Loucy (cell line): ENCODE results near the gene LCE7A.

ENCODE experiments used
- H2AFZ ChIP-seq: fragments of 200-600 bp; sonication (generic); 2 replicates; pipeline ENCODE4 v1.6.0; 2016; ENCODE audit warnings: antibody characterized with exemption, mild to moderate bottlenecking, low read length, moderate library complexity
- H3F3A ChIP-seq: fragments of 200-600 bp; 2 replicates; pipeline ENCODE4 v1.6.0; 2016; ENCODE audit warnings: antibody characterized with exemption, low read depth, mild to moderate bottlenecking
- H3K27me3 ChIP-seq: fragments of 200-600 bp; sonication (generic); 2 replicates; pipeline ENCODE4 v1.6.1; 2014; ENCODE audit warnings: low read length, mild to moderate bottlenecking; ENCODE audit not compliant: insufficient read depth, poor library complexity, severe bottlenecking
- H3K36me3 ChIP-seq: fragments of 200-600 bp; sonication (generic); 2 replicates; pipeline ENCODE4 v1.6.1; 2016; ENCODE audit warnings: low read length; ENCODE audit not compliant: insufficient read depth
- H3K4me1 ChIP-seq: fragments of 200-600 bp; sonication (generic); 2 replicates; pipeline ENCODE4 v1.5.1; 2014; ENCODE audit warnings: low read length, mild to moderate bottlenecking; ENCODE audit not compliant: insufficient read depth, poor library complexity, severe bottlenecking
- H3K4me2 ChIP-seq: fragments of 200-600 bp; sonication (generic); 2 replicates; pipeline ENCODE4 v1.6.0; 2014; ENCODE audit warnings: antibody characterized with exemption, low read length, low read depth, mild to moderate bottlenecking; ENCODE audit not compliant: poor library complexity, severe bottlenecking
- H3K4me3 ChIP-seq: fragments of 200-600 bp; sonication (generic); 2 replicates; pipeline ENCODE4 v1.5.1; 2014; ENCODE audit warnings: low read length, mild to moderate bottlenecking, mixed read lengths; ENCODE audit not compliant: poor library complexity, severe bottlenecking
- H3K79me2 ChIP-seq: fragments of 200-600 bp; sonication (generic); 2 replicates; pipeline ENCODE4 v1.6.1; 2014; ENCODE audit warnings: low read length; ENCODE audit not compliant: insufficient read depth
- H3K9ac ChIP-seq: fragments of 200-600 bp; sonication (generic); 2 replicates; pipeline ENCODE4 v1.6.0; 2014; ENCODE audit warnings: mild to moderate bottlenecking, low read depth, low read length, moderate library complexity; ENCODE audit not compliant: poor library complexity, severe bottlenecking
- H3K9me2 ChIP-seq: fragments of 200-600 bp; sonication (generic); replicated peaks from 2 replicates; pipeline ENCODE4 v1.6.1; 2016; ENCODE audit warnings: low read depth, low read length, mixed read lengths
- H3K9me3 ChIP-seq: fragments of 200-600 bp; sonication (generic); 2 replicates; pipeline ENCODE4 v1.6.1; 2014; ENCODE audit warnings: mild to moderate bottlenecking, antibody characterized with exemption, low read length, low read depth; ENCODE audit not compliant: insufficient read depth
- H4K20me1 ChIP-seq: fragments of 200-600 bp; sonication (generic); 2 replicates; pipeline ENCODE4 v1.6.0; 2014; ENCODE audit warnings: antibody characterized with exemption, low read length, mild to moderate bottlenecking; ENCODE audit not compliant: insufficient read depth, poor library complexity, severe bottlenecking
- CTCF ChIP-seq: fragments of 200-600 bp; sonication (generic); conservative IDR thresholded peaks from 2 replicates; pipeline ENCODE4 v1.5.1; 2014; ENCODE audit warnings: mild to moderate bottlenecking, antibody characterized with exemption, low read length
- EZH2phosphoT487 ChIP-seq: fragments of 200-600 bp; IDR thresholded peaks from 2 replicates; pipeline ENCODE4 v1.6.1; 2018; ENCODE audit warnings: antibody characterized with exemption, mild to moderate bottlenecking, moderate library complexity, borderline replicate concordance

Gene LCE7A

GRCh38 chr1:152817309-152817708, 42.5 kb upstream of the LCE7A start:
- Histone ChIP-seq H3K4me1 (no peaks in the 10 kb centered on the region), H3F3A (no peaks in the 10 kb centered on the region), H3K9me3 (no peaks in the 10 kb centered on the region), H3K4me3 (no peak overlapping the region), H3K79me2 (no peaks in the 10 kb centered on the region), H3K9me2 (no peaks in the 10 kb centered on the region), H2AFZ (no peak overlapping the region), H3K27me3 (no peaks in the 10 kb centered on the region), H3K9ac (no peak overlapping the region), H3K4me2 (no peak overlapping the region), H3K36me3 (no peaks in the 10 kb centered on the region), H4K20me1 (no peaks in the 10 kb centered on the region)
- no peak for TF ChIP-seq CTCF
- no peak for TF ChIP-seq EZH2phosphoT487

GRCh38 chr1:152823294-152823693, 36.5 kb upstream of the LCE7A start:
- Histone ChIP-seq H3K4me2 (no peak overlapping the region), H3K27me3 (no peaks in the 10 kb centered on the region), H3F3A (no peaks in the 10 kb centered on the region), H3K9ac (no peak overlapping the region), H3K79me2 (no peaks in the 10 kb centered on the region), H4K20me1 (no peaks in the 10 kb centered on the region), H3K4me3 (no peak overlapping the region), H3K9me3 (no peaks in the 10 kb centered on the region), H3K4me1 (no peaks in the 10 kb centered on the region), H3K36me3 (no peaks in the 10 kb centered on the region), H2AFZ (no peak overlapping the region), H3K9me2 (no peaks in the 10 kb centered on the region)
- TF ChIP-seq CTCF, result no peak
- no peak for TF ChIP-seq EZH2phosphoT487

DNA sequence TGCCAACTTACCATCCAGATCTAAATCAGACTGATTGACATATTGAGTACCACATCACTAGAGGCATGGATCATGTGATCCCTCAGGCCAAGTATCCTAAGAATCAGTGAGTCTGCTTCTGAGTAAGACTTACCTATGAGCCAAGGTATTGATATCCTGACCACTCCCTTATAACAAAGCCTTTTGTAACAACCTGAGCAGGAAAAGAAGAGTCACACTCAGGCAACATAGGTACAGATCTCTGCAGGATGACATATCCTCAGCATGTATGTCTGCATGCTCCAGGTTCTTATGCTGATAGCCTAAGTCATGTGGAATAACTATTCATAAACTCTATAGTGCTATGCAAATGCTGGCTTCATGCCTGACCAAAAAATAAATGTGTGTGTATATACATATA, 34.8 kb upstream of the LCE7A start:
- Histone ChIP-seq H2AFZ (no peak overlapping the region), H3K9me3 (no peaks in the 10 kb centered on the region), H3K36me3 (no peaks in the 10 kb centered on the region), H3K9me2 (no peaks in the 10 kb centered on the region), H4K20me1 (no peaks in the 10 kb centered on the region), H3K27me3 (no peaks in the 10 kb centered on the region), H3K4me2 (no peak overlapping the region), H3K9ac (no peak overlapping the region), H3F3A (no peaks in the 10 kb centered on the region), H3K79me2 (no peaks in the 10 kb centered on the region), H3K4me1 (no peaks in the 10 kb centered on the region), H3K4me3 (no peak overlapping the region)
- TF ChIP-seq CTCF, result no peak
- no peak for TF ChIP-seq EZH2phosphoT487
